Neural cell (in vitro differentiated cells): ENCODE results near the gene PTGER3.

Source experiments
- EP300 ChIP-seq: fragments of 450-650 bp; conservative IDR thresholded peaks from 2 replicates; pipeline ENCODE4 v1.6.1; 2014; ENCODE audit warnings: antibody characterized with exemption, mild to moderate bottlenecking, moderate library complexity; ENCODE audit not compliant: poor library complexity, severe bottlenecking
- EZH2 ChIP-seq: fragments of 200-600, 300-800 bp; shearing (Covaris generic), sonication (generic); IDR thresholded peaks from 2 replicates; pipeline ENCODE4 v1.6.1; 2014; ENCODE audit warnings: antibody characterized with exemption, low read length, borderline replicate concordance, mild to moderate bottlenecking; ENCODE audit not compliant: insufficient read depth, poor library complexity, severe bottlenecking
- MXI1 ChIP-seq: fragments of 450-650 bp; conservative IDR thresholded peaks from 2 replicates; pipeline ENCODE4 v1.6.1; 2014; ENCODE audit warnings: antibody characterized with exemption, mild to moderate bottlenecking; ENCODE audit not compliant: poor library complexity, severe bottlenecking
- POLR2AphosphoS5 ChIP-seq: IDR thresholded peaks from 2 replicates; pipeline ENCODE4 v1.6.1; 2012
- RAD21 ChIP-seq: fragments of 450-650 bp; conservative IDR thresholded peaks from 2 replicates; pipeline ENCODE4 v1.6.1; 2014; ENCODE audit warnings: antibody characterized with exemption, mild to moderate bottlenecking, moderate library complexity
- SMC3 ChIP-seq: fragments of 450-650 bp; conservative IDR thresholded peaks from 2 replicates; pipeline ENCODE4 v1.6.1; 2014; ENCODE audit warnings: antibody characterized with exemption, mild to moderate bottlenecking, moderate library complexity; ENCODE audit not compliant: poor library complexity
- TF ChIP-seq, protein P1 (sequence below): fragments of 450-650 bp; IDR thresholded peaks from 2 replicates; pipeline ENCODE4 v1.5.1; 2014; ENCODE audit warnings: antibody characterized with exemption, mild to moderate bottlenecking, moderate library complexity; ENCODE audit not compliant: poor library complexity, severe bottlenecking
- TF ChIP-seq, protein P2 (sequence below): IDR thresholded peaks from 2 replicates; pipeline ENCODE4 v1.6.1; 2012; ENCODE audit warnings: borderline replicate concordance

DNA sequence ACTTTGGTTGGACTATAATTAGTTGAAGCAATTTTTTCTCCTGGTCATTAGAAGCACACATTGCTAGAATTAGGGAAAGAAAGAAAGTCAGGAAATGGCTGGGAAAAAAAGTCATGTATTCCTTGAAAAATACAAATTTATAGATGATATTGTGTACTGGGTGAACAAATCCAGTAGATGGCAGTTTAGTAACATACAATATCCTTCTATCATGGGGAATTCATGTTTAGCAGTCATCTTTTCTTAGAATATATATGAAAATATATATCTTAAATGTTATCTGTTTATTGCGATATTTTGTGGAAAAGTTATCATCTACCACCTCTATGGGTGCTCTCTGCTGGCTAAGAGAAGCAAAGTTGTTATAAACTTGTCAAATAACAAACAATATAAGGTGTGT is 46.3 kb upstream of the PTGER3 start:
- TF ChIP-seq EZH2 (no peak), MXI1 (no peak), EP300 (no peak), POLR2AphosphoS5 (no peak), RAD21 (peak; percentile 83), SMC3 (peak; percentile 75)
- TF ChIP-seq, protein P1, sequence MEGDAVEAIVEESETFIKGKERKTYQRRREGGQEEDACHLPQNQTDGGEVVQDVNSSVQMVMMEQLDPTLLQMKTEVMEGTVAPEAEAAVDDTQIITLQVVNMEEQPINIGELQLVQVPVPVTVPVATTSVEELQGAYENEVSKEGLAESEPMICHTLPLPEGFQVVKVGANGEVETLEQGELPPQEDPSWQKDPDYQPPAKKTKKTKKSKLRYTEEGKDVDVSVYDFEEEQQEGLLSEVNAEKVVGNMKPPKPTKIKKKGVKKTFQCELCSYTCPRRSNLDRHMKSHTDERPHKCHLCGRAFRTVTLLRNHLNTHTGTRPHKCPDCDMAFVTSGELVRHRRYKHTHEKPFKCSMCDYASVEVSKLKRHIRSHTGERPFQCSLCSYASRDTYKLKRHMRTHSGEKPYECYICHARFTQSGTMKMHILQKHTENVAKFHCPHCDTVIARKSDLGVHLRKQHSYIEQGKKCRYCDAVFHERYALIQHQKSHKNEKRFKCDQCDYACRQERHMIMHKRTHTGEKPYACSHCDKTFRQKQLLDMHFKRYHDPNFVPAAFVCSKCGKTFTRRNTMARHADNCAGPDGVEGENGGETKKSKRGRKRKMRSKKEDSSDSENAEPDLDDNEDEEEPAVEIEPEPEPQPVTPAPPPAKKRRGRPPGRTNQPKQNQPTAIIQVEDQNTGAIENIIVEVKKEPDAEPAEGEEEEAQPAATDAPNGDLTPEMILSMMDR = peak; percentile 76
- TF ChIP-seq, protein P2, sequence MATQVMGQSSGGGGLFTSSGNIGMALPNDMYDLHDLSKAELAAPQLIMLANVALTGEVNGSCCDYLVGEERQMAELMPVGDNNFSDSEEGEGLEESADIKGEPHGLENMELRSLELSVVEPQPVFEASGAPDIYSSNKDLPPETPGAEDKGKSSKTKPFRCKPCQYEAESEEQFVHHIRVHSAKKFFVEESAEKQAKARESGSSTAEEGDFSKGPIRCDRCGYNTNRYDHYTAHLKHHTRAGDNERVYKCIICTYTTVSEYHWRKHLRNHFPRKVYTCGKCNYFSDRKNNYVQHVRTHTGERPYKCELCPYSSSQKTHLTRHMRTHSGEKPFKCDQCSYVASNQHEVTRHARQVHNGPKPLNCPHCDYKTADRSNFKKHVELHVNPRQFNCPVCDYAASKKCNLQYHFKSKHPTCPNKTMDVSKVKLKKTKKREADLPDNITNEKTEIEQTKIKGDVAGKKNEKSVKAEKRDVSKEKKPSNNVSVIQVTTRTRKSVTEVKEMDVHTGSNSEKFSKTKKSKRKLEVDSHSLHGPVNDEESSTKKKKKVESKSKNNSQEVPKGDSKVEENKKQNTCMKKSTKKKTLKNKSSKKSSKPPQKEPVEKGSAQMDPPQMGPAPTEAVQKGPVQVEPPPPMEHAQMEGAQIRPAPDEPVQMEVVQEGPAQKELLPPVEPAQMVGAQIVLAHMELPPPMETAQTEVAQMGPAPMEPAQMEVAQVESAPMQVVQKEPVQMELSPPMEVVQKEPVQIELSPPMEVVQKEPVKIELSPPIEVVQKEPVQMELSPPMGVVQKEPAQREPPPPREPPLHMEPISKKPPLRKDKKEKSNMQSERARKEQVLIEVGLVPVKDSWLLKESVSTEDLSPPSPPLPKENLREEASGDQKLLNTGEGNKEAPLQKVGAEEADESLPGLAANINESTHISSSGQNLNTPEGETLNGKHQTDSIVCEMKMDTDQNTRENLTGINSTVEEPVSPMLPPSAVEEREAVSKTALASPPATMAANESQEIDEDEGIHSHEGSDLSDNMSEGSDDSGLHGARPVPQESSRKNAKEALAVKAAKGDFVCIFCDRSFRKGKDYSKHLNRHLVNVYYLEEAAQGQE = no peak
